CD14-positive monocyte (primary cell): ENCODE results near the gene HDGF. TPM values are rescaled to one million over a fixed set of nuclear protein-coding genes. Genes with fewer than 3 reads are reported as not detected.

Experiments
- DNase-seq, 3 donors: peaks; one replicate each; pipeline ENCODE4 v3.0.0-alpha.2; 2011 to 2022
- H2AFZ ChIP-seq: 2 replicates; pipeline ENCODE4 v1.6.0; 2012; ENCODE audit warnings: mild to moderate bottlenecking, low read depth, low read length, inconsistent platforms; ENCODE audit not compliant: insufficient read depth, poor library complexity, severe bottlenecking
- H3K27ac ChIP-seq, 2 donors: 1 replicate in 1 of 2; 2 replicates in 1 of 2; pipeline ENCODE4 v1.5.1; 2012 to 2013; ENCODE audit warnings: low read length in 2 of 2, control low read depth in 1 of 2, inconsistent platforms in 1 of 2, low read depth in 1 of 2, mild to moderate bottlenecking in 1 of 2
- H3K27me3 ChIP-seq, 2 donors: one replicate each; pipeline versions ENCODE4 v1.6.0 to v1.6.1; 2011 to 2013; ENCODE audit warnings: low read length in 2 of 2; ENCODE audit not compliant: control insufficient read depth in 2 of 2, insufficient read depth in 2 of 2
- H3K36me3 ChIP-seq, 2 donors: replicated peaks in 1 of 2; 1 replicate in 1 of 2; 2 replicates in 1 of 2; pipeline versions ENCODE4 v1.5.1 to v1.6.1; 2012 to 2013; ENCODE audit warnings: low read length in 2 of 2, control low read depth in 1 of 2, inconsistent platforms in 1 of 2, mild to moderate bottlenecking in 1 of 2; ENCODE audit not compliant: insufficient read depth in 2 of 2, control insufficient read depth in 1 of 2
- H3K4me1 ChIP-seq, 2 donors: 1 replicate in 1 of 2; 2 replicates in 1 of 2; pipeline versions ENCODE4 v1.5.1 to v1.6.1; 2012 to 2013; ENCODE audit warnings: low read length in 2 of 2, control low read depth in 1 of 2, inconsistent platforms in 1 of 2, mild to moderate bottlenecking in 1 of 2, moderate library complexity in 1 of 2; ENCODE audit not compliant: insufficient read depth in 2 of 2, control insufficient read depth in 1 of 2
- H3K4me2 ChIP-seq: replicated peaks from 2 replicates; pipeline ENCODE3; 2012; ENCODE audit warnings: low read length, moderate library complexity, mild to moderate bottlenecking; ENCODE audit not compliant: poor library complexity, severe bottlenecking; ENCODE audit errors: extremely low read depth
- H3K4me3 ChIP-seq, 3 experiments: fragments of 200-600 bp in 1 of 3; sonication (generic) in 1 of 3; replicated peaks in 1 of 3; 1 replicate in 2 of 3; 2 replicates in 1 of 3; pipeline ENCODE4 v1.5.1; 2011 to 2013; ENCODE audit warnings: low read length in 3 of 3, mild to moderate bottlenecking in 3 of 3, control low read depth in 2 of 3, low read depth in 2 of 3, inconsistent platforms in 1 of 3, moderate library complexity in 1 of 3
- H3K79me2 ChIP-seq: 2 replicates; pipeline ENCODE4 v1.6.0; 2012; ENCODE audit warnings: mild to moderate bottlenecking, control low read depth, inconsistent platforms, low read length, moderate library complexity; ENCODE audit not compliant: insufficient read depth
- H3K9ac ChIP-seq: 2 replicates; pipeline ENCODE4 v1.6.0; 2017; ENCODE audit warnings: low read length, mild to moderate bottlenecking; ENCODE audit not compliant: insufficient read depth, poor library complexity, severe bottlenecking
- H3K9me3 ChIP-seq, 2 donors: replicated peaks in 1 of 2; 1 replicate in 1 of 2; 2 replicates in 1 of 2; pipeline versions ENCODE4 v1.5.1 to v1.6.1; 2012 to 2013; ENCODE audit warnings: low read length in 2 of 2, control low read depth in 1 of 2; ENCODE audit not compliant: control insufficient read depth in 1 of 2, insufficient read depth in 1 of 2
- H4K20me1 ChIP-seq: 2 replicates; pipeline ENCODE4 v1.6.0; 2012; ENCODE audit warnings: mild to moderate bottlenecking, low read length, control low read depth, moderate library complexity; ENCODE audit not compliant: insufficient read depth
- H3K27ac Mint-ChIP-seq, 7 donors: one replicate each; pipeline ENCODE4 v1.8.0; 2020; ENCODE audit warnings: mild to moderate bottlenecking in 7 of 7, mixed read lengths in 7 of 7, moderate library complexity in 6 of 7, inconsistent platforms in 2 of 7
- H3K27me3 Mint-ChIP-seq, 3 donors: one replicate each; pipeline ENCODE4 v1.8.0; 2021 to 2022; ENCODE audit warnings: low read depth in 3 of 3, mild to moderate bottlenecking in 3 of 3, mixed read lengths in 3 of 3, moderate library complexity in 3 of 3, inconsistent platforms in 1 of 3
- H3K36me3 Mint-ChIP-seq, 2 donors: one replicate each; pipeline ENCODE4 v1.8.0; 2020; ENCODE audit warnings: mixed read lengths in 2 of 2, inconsistent platforms in 1 of 2, mild to moderate bottlenecking in 1 of 2
- H3K4me1 Mint-ChIP-seq: one replicate; pipeline ENCODE4 v1.8.0; 2020; ENCODE audit warnings: mild to moderate bottlenecking, mixed read lengths
- H3K4me3 Mint-ChIP-seq, 2 donors: one replicate each; pipeline ENCODE4 v1.8.0; 2020; ENCODE audit warnings: mild to moderate bottlenecking in 2 of 2, mixed read lengths in 2 of 2, moderate library complexity in 1 of 2
- H3K9me3 Mint-ChIP-seq, 7 donors: one replicate each; pipeline ENCODE4 v1.8.0; 2020 to 2022; ENCODE audit warnings: mixed read lengths in 7 of 7, mild to moderate bottlenecking in 6 of 7, moderate library complexity in 6 of 7, inconsistent platforms in 2 of 7
- CTCF ChIP-seq: fragments of 200-600 bp; IDR thresholded peaks from one replicate; pipeline ENCODE4 v1.8.0; 2022; ENCODE audit warnings: antibody characterized with exemption, mild to moderate bottlenecking
- WGBS: methylation state at CpG from one replicate; pipeline ENCODE4 v1.1.5; 2013; ENCODE audit warnings: missing lambda C conversion rate; ENCODE audit not compliant: insufficient coverage; 5-methylcytosine and 5-hydroxymethylcytosine counted together
- intact Hi-C, 2 donors: fragments of 100-400 bp; cut with micrococcal nuclease; formaldehyde crosslinking; loops; one replicate each; pipeline versions ENCODE4 v1.15.0 to v1.15.1; 2023
- polyA plus RNA-seq, 3 donors: library from polyadenylated mRNA; depleted of rRNA in 1 of 3; unstranded in 2 of 3; stranded (reverse) in 1 of 3; fragments of 300-500 nt in 2 of 3; fragments of >200 nt in 1 of 3; fragmentation: Illumina TruSeq in 2 of 3; gene quantifications; 1 replicate in 2 of 3; 2 replicates in 1 of 3; pipeline ENCODE4 v1.2.3, GENCODE V29; 2012 to 2021

Gene HDGF
- polyA plus RNA-seq, 3 donors, result 23.9 to 92.4 (median 49.9) TPM

- intact Hi-C loops, result no loop called here
- no peak overlapping the region for H3K4me2 ChIP-seq
- Mint-ChIP-seq H3K27ac (no peak overlapping the region), H3K4me1 (peaks cover 28% of the 10 kb centered on the region), H3K9me3 (peaks cover 0 to 25% (median 10%) of the 10 kb centered on the region in 7 donors), H3K4me3 (peak overlapping the region in 1 of 2 donors; percentile 72), H3K27me3 (peaks cover 79 to 84% (median 81%) of the 10 kb centered on the region in 3 donors), H3K36me3 (peaks cover 0 to 8% of the 10 kb centered on the region in 2 donors)
- DNase-seq, result no peak
- peaks cover 20 to 22% of the 10 kb centered on the region in 2 donors for H3K4me1 ChIP-seq
- peaks cover 44 to 74% of the 10 kb centered on the region in 2 donors for H3K27me3 ChIP-seq
- H3K9ac ChIP-seq, result no peak overlapping the region
- no peaks in the 10 kb centered on the region for H4K20me1 ChIP-seq
- H3K79me2 ChIP-seq, result no peaks in the 10 kb centered on the region
- no peak overlapping the region for H2AFZ ChIP-seq
- H3K9me3 ChIP-seq, result peaks cover 0 to 15% of the 10 kb centered on the region in 2 donors
- H3K36me3 ChIP-seq, result no peaks in the 10 kb centered on the region
- no peak overlapping the region for H3K27ac ChIP-seq
- WGBS, result 30% methylated on average over 2 of the region's 10 CpGs
- no peak for TF ChIP-seq CTCF
- no peak overlapping the region for H3K4me3 ChIP-seq
Measured at GRCh38 chr1:156704166-156704711, 47.2 kb downstream of the HDGF start.

GRCh38 chr1:156703741-156704140 lies 47.7 kb downstream of the HDGF start:
- Mint-ChIP-seq H3K4me1 (peaks cover 28% of the 10 kb centered on the region), H3K4me3 (peak overlapping the region in 1 of 2 donors; percentile 72), H3K9me3 (peaks cover 0 to 25% (median 10%) of the 10 kb centered on the region in 7 donors), H3K27me3 (peaks cover 78 to 84% (median 84%) of the 10 kb centered on the region in 3 donors), H3K36me3 (peaks cover 0 to 8% of the 10 kb centered on the region in 2 donors), H3K27ac (no peak overlapping the region)
- Histone ChIP-seq H3K27ac (no peak overlapping the region), H3K4me1 (peaks cover 20 to 22% of the 10 kb centered on the region in 2 donors), H2AFZ (no peak overlapping the region), H3K4me3 (no peak overlapping the region), H3K79me2 (no peaks in the 10 kb centered on the region), H3K9ac (no peak overlapping the region), H3K4me2 (no peak overlapping the region), H4K20me1 (no peaks in the 10 kb centered on the region), H3K27me3 (peaks cover 44 to 77% of the 10 kb centered on the region in 2 donors), H3K9me3 (peaks cover 0 to 15% of the 10 kb centered on the region in 2 donors), H3K36me3 (no peaks in the 10 kb centered on the region)
- 48% methylated on average over 4 of the region's 4 CpGs for WGBS
- TF ChIP-seq CTCF, result no peak
- intact Hi-C loops, result no loop called here
- no peak for DNase-seq
